Measurements from ENCODE around the gene MDFIC.
"Not testable (repeated sequence)": the region's sequence is repeated elsewhere in the genome, so short reads cannot be mapped to it uniquely, and the experiment has no call there.

The MDFIC gene

GRCh38 chr7:114922026-114922651 is at the start of gene MDFIC:
Gene MDFIC (plus strand): TSS chr7:114922094. CDS start chr7:114923034, 940 bp downstream.
- no peak for FAIRE-seq

GRCh38 chr7:114874170-114874569 is 47.7 kb upstream of the MDFIC start:
- FAIRE-seq, result no peak

- no peak for FAIRE-seq
Observed at GRCh38 chr7:114875186-114875585, 46.7 kb upstream of the MDFIC start.

GRCh38 chr7:114879554-114879953 is 42.3 kb upstream of the MDFIC start:
- no peak for FAIRE-seq

GRCh38 chr7:114885836-114886235 is 36.1 kb upstream of the MDFIC start:
- FAIRE-seq, result no peak

GRCh38 chr7:114886241-114886640 is 35.7 kb upstream of the MDFIC start:
- FAIRE-seq, result no peak

- FAIRE-seq, result not testable (repeated sequence)
Observed at GRCh38 chr7:114889116-114889515, 32.8 kb upstream of the MDFIC start.

GRCh38 chr7:114889646-114890285 is 32.1 kb upstream of the MDFIC start:
- FAIRE-seq, result peak; percentile 88

- FAIRE-seq, result no peak
Observed at GRCh38 chr7:114890561-114890960, 31.3 kb upstream of the MDFIC start.

- FAIRE-seq, result no peak
Observed at GRCh38 chr7:114900127-114900526, 21.8 kb upstream of the MDFIC start.

GRCh38 chr7:114901771-114902170 is 20.1 kb upstream of the MDFIC start:
- FAIRE-seq, result no peak

- FAIRE-seq, result no peak
Observed at GRCh38 chr7:114903131-114903530, 18.8 kb upstream of the MDFIC start.

- FAIRE-seq, result no peak
Observed at GRCh38 chr7:114910787-114911186, 11.1 kb upstream of the MDFIC start.

- no peak for FAIRE-seq
Observed at GRCh38 chr7:114911411-114911810, 10.5 kb upstream of the MDFIC start.

- no peak for FAIRE-seq
Observed at GRCh38 chr7:114916261-114916892, 5.5 kb upstream of the MDFIC start.

GRCh38 chr7:114917211-114917839 is 4.6 kb upstream of the MDFIC start:
- no peak for FAIRE-seq

- no peak for FAIRE-seq
Observed at GRCh38 chr7:114919587-114919986, 2.3 kb upstream of the MDFIC start.

GRCh38 chr7:114921631-114922025 is 266 bp upstream of the MDFIC start:
- no peak for FAIRE-seq

- FAIRE-seq, result no peak
Observed at GRCh38 chr7:114922652-114923402, 933 bp downstream of the MDFIC start.

GRCh38 chr7:114923403-114923713 is 1.5 kb downstream of the MDFIC start:
- FAIRE-seq, result no peak

- FAIRE-seq, result no peak
Observed at GRCh38 chr7:114924038-114924712, 2.3 kb downstream of the MDFIC start.

- FAIRE-seq, result no peak
Observed at GRCh38 chr7:114925434-114925833, 3.5 kb downstream of the MDFIC start.

GRCh38 chr7:114928060-114928459 is 6.2 kb downstream of the MDFIC start:
- no peak for FAIRE-seq

Data from islet of Langerhans (tissue), 1 donor.